Nephron progenitor cell (in vitro differentiated cells): Measurements from ENCODE around the gene IL17F.

ENCODE experiments used
- DNase-seq: peaks from one replicate; pipeline ENCODE4 v3.0.0; 2021
- H3K27ac Mint-ChIP-seq: 2 replicates; pipeline ENCODE4 v1.8.0; 2021; ENCODE audit warnings: mild to moderate bottlenecking, moderate library complexity, mixed read lengths
- H3K27me3 Mint-ChIP-seq: 2 replicates; pipeline ENCODE4 v1.8.0; 2021; ENCODE audit warnings: mild to moderate bottlenecking, low read depth, mixed read lengths; ENCODE audit not compliant: poor library complexity
- H3K36me3 Mint-ChIP-seq: 2 replicates; pipeline ENCODE4 v1.8.0; 2021; ENCODE audit warnings: low read depth, mixed read lengths
- H3K4me1 Mint-ChIP-seq: 2 replicates; pipeline ENCODE4 v1.8.0; 2021; ENCODE audit warnings: mixed read lengths
- H3K4me3 Mint-ChIP-seq: 2 replicates; pipeline ENCODE4 v1.8.0; 2021; ENCODE audit warnings: mild to moderate bottlenecking, moderate library complexity, mixed read lengths
- H3K9me3 Mint-ChIP-seq: 2 replicates; pipeline ENCODE4 v1.8.0; 2021; ENCODE audit warnings: mild to moderate bottlenecking, moderate library complexity, mixed read lengths
- TF ChIP-seq, protein P1 (sequence below): fragments of 200-600 bp; sonication (generic); IDR thresholded peaks from 2 replicates; pipeline ENCODE4 v1.5.0; 2021; ENCODE audit warnings: antibody characterized with exemption

IL17F gene

DNA sequence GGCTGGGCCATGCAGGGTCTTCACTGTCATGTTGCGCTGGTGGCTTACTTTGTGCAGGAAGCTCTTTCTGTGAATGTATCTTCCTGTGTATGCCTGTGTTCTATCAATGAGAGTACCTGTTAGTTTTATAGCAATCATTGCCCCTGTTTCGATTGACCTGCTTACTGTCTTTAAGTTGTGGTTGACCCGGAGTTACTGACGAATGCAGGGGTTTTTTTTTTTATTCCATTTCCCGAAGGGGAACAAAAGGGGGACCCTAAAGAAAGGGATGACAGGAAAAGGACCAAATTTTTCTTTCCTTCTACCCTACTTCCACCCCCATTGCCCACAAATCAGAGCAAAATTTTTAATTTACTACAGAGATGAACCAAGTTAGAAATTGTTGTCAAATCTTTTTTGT, at the start of gene IL17F:
IL17F (minus strand) TSS at position 101 of the 400 bp plus-strand sequence; CDS start at position 30, 71 bp downstream.
- no peak within 1 kb of the TSS for H3K4me3 Mint-ChIP-seq
- H3K4me1 Mint-ChIP-seq, result no peaks in the 10 kb centered on the region
- DNase-seq, result no peak
- no peaks in the 10 kb centered on the region for H3K36me3 Mint-ChIP-seq
- H3K9me3 Mint-ChIP-seq, result no peaks in the 10 kb centered on the region
- H3K27ac Mint-ChIP-seq, result no peak within 1 kb of the TSS
- TF ChIP-seq, protein P1, sequence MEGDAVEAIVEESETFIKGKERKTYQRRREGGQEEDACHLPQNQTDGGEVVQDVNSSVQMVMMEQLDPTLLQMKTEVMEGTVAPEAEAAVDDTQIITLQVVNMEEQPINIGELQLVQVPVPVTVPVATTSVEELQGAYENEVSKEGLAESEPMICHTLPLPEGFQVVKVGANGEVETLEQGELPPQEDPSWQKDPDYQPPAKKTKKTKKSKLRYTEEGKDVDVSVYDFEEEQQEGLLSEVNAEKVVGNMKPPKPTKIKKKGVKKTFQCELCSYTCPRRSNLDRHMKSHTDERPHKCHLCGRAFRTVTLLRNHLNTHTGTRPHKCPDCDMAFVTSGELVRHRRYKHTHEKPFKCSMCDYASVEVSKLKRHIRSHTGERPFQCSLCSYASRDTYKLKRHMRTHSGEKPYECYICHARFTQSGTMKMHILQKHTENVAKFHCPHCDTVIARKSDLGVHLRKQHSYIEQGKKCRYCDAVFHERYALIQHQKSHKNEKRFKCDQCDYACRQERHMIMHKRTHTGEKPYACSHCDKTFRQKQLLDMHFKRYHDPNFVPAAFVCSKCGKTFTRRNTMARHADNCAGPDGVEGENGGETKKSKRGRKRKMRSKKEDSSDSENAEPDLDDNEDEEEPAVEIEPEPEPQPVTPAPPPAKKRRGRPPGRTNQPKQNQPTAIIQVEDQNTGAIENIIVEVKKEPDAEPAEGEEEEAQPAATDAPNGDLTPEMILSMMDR, result no peak
- peaks cover 17% of the 10 kb centered on the region for H3K27me3 Mint-ChIP-seq

DNA sequence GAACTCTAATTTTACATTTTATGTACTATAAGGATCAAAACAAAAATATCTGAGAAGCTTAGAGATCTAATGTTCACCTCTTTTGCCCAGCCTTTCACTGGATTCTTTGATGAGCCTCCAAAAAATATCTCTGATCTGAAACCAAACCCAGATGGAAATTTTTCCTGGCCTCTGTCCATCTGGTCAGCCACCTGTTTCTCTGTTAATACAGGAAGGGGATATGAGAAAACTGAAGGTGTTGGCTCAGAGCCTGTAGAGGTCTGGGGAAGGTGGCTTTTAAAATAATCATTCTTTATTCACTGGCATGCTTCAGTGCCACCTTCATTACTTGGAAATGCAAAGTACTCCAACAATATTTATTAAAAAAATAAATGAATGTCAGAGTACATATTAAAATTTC, 48.8 kb upstream of the IL17F start:
- Mint-ChIP-seq H3K9me3 (peaks cover 27% of the 10 kb centered on the region), H3K27me3 (peaks cover 3% of the 10 kb centered on the region), H3K4me1 (no peaks in the 10 kb centered on the region), H3K36me3 (peaks cover 14% of the 10 kb centered on the region), H3K27ac (no peak overlapping the region), H3K4me3 (no peak overlapping the region)
- no peak for DNase-seq
- TF ChIP-seq, protein P1, result no peak

DNA sequence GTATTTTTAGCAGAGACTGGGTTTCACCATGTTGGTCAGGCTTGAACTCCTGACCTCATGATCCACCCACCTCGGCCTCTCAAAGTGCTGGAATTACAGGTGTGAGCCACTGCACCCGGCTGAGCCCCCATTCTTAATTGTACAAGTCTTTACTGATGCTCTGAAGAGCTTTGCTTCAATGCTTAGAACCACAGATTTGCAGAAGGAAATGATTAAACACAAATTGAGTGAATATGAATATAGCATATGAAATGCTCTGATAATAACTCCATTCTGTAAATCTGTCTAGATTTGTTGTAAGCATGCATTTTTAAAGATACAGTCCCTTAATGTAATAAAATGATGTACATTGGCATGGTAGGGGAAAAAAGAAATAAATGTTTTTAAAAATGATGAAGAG, 44.5 kb upstream of the IL17F start:
- H3K9me3 Mint-ChIP-seq, result no peaks in the 10 kb centered on the region
- no peak for DNase-seq
- H3K4me1 Mint-ChIP-seq, result peaks cover 9% of the 10 kb centered on the region
- TF ChIP-seq, protein P1, result no peak
- no peak overlapping the region for H3K27ac Mint-ChIP-seq
- H3K4me3 Mint-ChIP-seq, result no peak overlapping the region
- H3K27me3 Mint-ChIP-seq, result peaks cover 1% of the 10 kb centered on the region
- no peaks in the 10 kb centered on the region for H3K36me3 Mint-ChIP-seq

DNA sequence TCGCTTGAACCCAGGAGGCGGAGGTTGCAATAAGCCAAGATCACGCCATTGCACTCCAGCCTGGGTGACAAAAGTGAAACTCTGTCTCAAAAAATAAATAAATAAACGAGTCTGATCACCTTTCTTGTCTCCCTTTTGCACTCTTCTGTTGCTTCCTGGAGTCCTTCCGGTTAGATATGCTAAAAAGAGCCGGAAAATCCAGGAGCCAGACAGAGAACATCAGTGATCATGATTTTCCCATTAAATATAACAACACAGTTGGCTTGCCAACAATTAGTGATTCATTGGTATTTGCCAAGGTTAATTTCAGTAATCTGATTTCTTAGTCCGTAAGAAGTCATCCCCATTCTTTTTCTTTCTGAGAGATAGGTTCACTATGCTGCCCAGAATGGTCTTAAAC, 43.9 kb upstream of the IL17F start:
- TF ChIP-seq, protein P1, result no peak
- Mint-ChIP-seq H3K36me3 (no peaks in the 10 kb centered on the region), H3K4me1 (peaks cover 15% of the 10 kb centered on the region), H3K4me3 (no peak overlapping the region), H3K9me3 (no peaks in the 10 kb centered on the region), H3K27me3 (no peaks in the 10 kb centered on the region), H3K27ac (no peak overlapping the region)
- no peak for DNase-seq

DNA sequence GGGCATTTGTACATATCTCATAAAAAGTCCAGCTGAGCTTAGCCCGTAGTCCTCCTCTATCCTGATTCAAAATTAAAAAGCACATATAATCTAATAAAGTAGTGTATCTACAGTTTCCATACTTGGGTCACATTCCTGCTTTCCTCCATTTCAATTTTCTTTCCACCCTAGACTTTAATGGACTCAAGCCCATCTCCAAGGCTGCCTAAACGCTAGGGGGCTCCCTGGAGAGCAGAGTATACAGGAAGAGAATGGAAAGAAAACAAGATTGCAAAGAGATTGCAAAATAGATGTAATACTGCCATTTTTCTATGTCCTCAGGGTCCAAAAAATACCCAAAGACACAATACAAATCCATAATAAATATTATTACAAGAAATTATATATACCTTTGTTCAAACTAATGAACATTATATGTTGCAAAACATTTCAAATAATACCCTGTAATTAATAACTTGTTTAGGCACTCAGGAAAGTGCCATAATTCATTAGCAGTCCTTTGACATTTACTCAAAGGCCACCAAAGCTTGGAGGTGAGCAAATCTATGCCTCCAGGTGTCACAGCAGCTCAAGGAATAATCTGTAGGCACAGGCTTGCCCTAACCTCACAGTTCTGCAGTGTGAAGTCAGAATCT, 42.6 kb upstream of the IL17F start:
- TF ChIP-seq, protein P1, result peak; percentile 78
- H3K9me3 Mint-ChIP-seq, result no peaks in the 10 kb centered on the region
- H3K36me3 Mint-ChIP-seq, result peaks cover 8% of the 10 kb centered on the region
- H3K4me1 Mint-ChIP-seq, result peaks cover 28% of the 10 kb centered on the region
- H3K27me3 Mint-ChIP-seq, result no peaks in the 10 kb centered on the region
- H3K27ac Mint-ChIP-seq, result no peak overlapping the region
- peak overlapping the region; percentile 48 for H3K4me3 Mint-ChIP-seq
- peak; percentile 73 for DNase-seq
